Activated CD4-positive, alpha-beta T cell treated with anti-CD3 and anti-CD28 coated beads, Interleukin-2, Interleukin-4, amounts not matched to agents 100 ng/mL and 50 ng/mL, durations not matched to agents 16 hours and 8 hours (primary cell): ENCODE results near the gene NEMF.
"Not testable (repeated sequence)": the region's sequence is repeated elsewhere in the genome, so short reads cannot be mapped to it uniquely, and the experiment has no call there.

Experiments
- DNase-seq: peaks from one replicate; pipeline ENCODE4 v3.0.0-alpha.2; 2020; ENCODE audit warnings: low spot score

NEMF gene

GRCh38 chr14:49816118-49816517, 36.5 kb downstream of the NEMF start:
- not testable (repeated sequence) for DNase-seq

- DNase-seq, result no peak
Measured at GRCh38 chr14:49808780-49809179, 43.8 kb downstream of the NEMF start.

GRCh38 chr14:49796025-49796424, 56.6 kb downstream of the NEMF start:
- no peak for DNase-seq

GRCh38 chr14:49792618-49793017, 60.0 kb downstream of the NEMF start:
- DNase-seq, result no peak

GRCh38 chr14:49786315-49786714, 66.3 kb downstream of the NEMF start:
- DNase-seq, result no peak

- no peak for DNase-seq
Measured at GRCh38 chr14:49783394-49784014, 69.1 kb downstream of the NEMF start.

- not testable (repeated sequence) for DNase-seq
Measured at GRCh38 chr14:49781040-49781439, 71.5 kb downstream of the NEMF start.

- DNase-seq, result no peak
Measured at GRCh38 chr14:49778421-49778820, 74.2 kb downstream of the NEMF start.

- DNase-seq, result no peak
Measured at GRCh38 chr14:49774106-49774505, 78.5 kb downstream of the NEMF start.

- not testable (repeated sequence) for DNase-seq
Measured at GRCh38 chr14:49771691-49772090, 80.9 kb downstream of the NEMF start.

GRCh38 chr14:49770212-49770817, 82.3 kb downstream of the NEMF start:
- no peak for DNase-seq

GRCh38 chr14:49769581-49770211, 82.9 kb downstream of the NEMF start:
- no peak for DNase-seq

GRCh38 chr14:49769171-49769570, 83.4 kb downstream of the NEMF start:
- no peak for DNase-seq

GRCh38 chr14:49768301-49769121, 84.1 kb downstream of the NEMF start:
- peak; percentile 74 for DNase-seq

GRCh38 chr14:49767571-49768300, 84.9 kb downstream of the NEMF start, which contains the start of gene KLHDC2:
KLHDC2 (plus strand) TSS chr14:49768153; CDS start chr14:49768469, 316 bp downstream.
- peak; percentile 91 for DNase-seq

- no peak for DNase-seq
Measured at GRCh38 chr14:49767270-49767570, 85.4 kb downstream of the NEMF start.

- no peak for DNase-seq
Measured at GRCh38 chr14:49766839-49767238, 85.7 kb downstream of the NEMF start.

- DNase-seq, result no peak
Measured at GRCh38 chr14:49761839-49762551, 90.6 kb downstream of the NEMF start.

- DNase-seq, result no peak
Measured at GRCh38 chr14:49755378-49755777, 97.2 kb downstream of the NEMF start.

- no peak for DNase-seq
Measured at GRCh38 chr14:49754570-49755097, 98.0 kb downstream of the NEMF start.

GRCh38 chr14:49746476-49746875, 106.1 kb downstream of the NEMF start:
- DNase-seq, result not testable (repeated sequence)
